Kidney epithelial cell (primary cell): ENCODE measurements around the gene CCDC201. TPM values are rescaled to one million over a fixed set of nuclear protein-coding genes. Genes with fewer than 3 reads are reported as not detected.

Experiments
- total RNA-seq: library from RNA; depleted of rRNA; stranded (reverse); fragments of >200 nt; gene quantifications from 2 replicates; pipeline ENCODE4 v1.2.3, GENCODE V29; 2015

The CCDC201 gene
- total RNA-seq, 1 donor from 2014 or later = not detected

Other genes with a start within 250 kb of the CCDC201 start
- gene IGFBP1, start 15.4 kb upstream of the CCDC201 start, total RNA-seq = 8.1 and 13.5 TPM in 2 replicates
- gene IGFBP3, start 48.2 kb upstream of the CCDC201 start, total RNA-seq = 152 and 162 TPM in 2 replicates